Duodenal mucosa (tissue), 2 donors: ENCODE measurements around the gene PKNOX2.

Source experiments
- H3K27ac ChIP-seq: one replicate; pipeline ENCODE4 v1.7.0; 2013; ENCODE audit warnings: low read depth, low read length
- H3K27me3 ChIP-seq, 2 donors: one replicate each; pipeline ENCODE4 v1.7.0; 2013; ENCODE audit warnings: low read length in 2 of 2, control low read depth in 1 of 2; ENCODE audit not compliant: insufficient read depth in 2 of 2, control insufficient read depth in 1 of 2
- H3K36me3 ChIP-seq, 2 donors: one replicate each; pipeline ENCODE4 v1.7.0; 2013; ENCODE audit warnings: low read length in 2 of 2, control low read depth in 1 of 2; ENCODE audit not compliant: insufficient read depth in 2 of 2, control insufficient read depth in 1 of 2
- H3K4me1 ChIP-seq, 2 donors: one replicate each; pipeline ENCODE4 v1.7.0; 2013; ENCODE audit warnings: low read length in 2 of 2, control low read depth in 1 of 2; ENCODE audit not compliant: insufficient read depth in 2 of 2, control insufficient read depth in 1 of 2
- H3K4me3 ChIP-seq, 2 donors: one replicate each; pipeline ENCODE4 v1.7.0; 2013; ENCODE audit warnings: low read length in 2 of 2, low read depth in 1 of 2
- H3K9ac ChIP-seq, 2 donors: one replicate each; pipeline ENCODE4 v1.7.0; 2013; ENCODE audit warnings: low read length in 2 of 2, low read depth in 1 of 2
- H3K9me3 ChIP-seq, 2 donors: one replicate each; pipeline ENCODE4 v1.7.0; 2013; ENCODE audit warnings: low read length in 2 of 2, control low read depth in 1 of 2; ENCODE audit not compliant: control insufficient read depth in 1 of 2

Gene PKNOX2

DNA sequence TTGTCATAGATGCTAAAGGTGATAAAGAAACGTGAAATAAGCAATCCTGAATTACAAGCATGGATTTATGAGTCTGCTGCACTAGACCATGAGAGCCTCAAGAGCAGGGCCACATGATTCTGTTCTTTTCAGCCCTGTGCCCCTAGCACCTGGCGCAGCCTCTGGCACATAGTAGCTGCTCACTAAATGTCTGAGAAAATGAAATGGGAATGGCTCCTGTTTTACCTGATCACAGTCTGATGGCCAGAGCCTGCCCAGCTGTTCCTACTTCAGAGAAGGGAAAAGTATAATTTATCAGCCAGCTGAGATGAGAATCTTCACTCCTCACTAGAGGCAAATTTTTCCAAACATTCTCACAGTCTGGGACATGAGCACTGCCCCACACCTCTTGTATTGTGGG is 10.7 kb upstream of the PKNOX2 start:
- Histone ChIP-seq H3K4me3 (no peak overlapping the region), H3K27me3 (peaks cover 3 to 5% of the 10 kb centered on the region in 2 donors), H3K9ac (no peak overlapping the region), H3K27ac (no peak overlapping the region), H3K36me3 (no peaks in the 10 kb centered on the region), H3K4me1 (no peaks in the 10 kb centered on the region), H3K9me3 (no peaks in the 10 kb centered on the region)

DNA sequence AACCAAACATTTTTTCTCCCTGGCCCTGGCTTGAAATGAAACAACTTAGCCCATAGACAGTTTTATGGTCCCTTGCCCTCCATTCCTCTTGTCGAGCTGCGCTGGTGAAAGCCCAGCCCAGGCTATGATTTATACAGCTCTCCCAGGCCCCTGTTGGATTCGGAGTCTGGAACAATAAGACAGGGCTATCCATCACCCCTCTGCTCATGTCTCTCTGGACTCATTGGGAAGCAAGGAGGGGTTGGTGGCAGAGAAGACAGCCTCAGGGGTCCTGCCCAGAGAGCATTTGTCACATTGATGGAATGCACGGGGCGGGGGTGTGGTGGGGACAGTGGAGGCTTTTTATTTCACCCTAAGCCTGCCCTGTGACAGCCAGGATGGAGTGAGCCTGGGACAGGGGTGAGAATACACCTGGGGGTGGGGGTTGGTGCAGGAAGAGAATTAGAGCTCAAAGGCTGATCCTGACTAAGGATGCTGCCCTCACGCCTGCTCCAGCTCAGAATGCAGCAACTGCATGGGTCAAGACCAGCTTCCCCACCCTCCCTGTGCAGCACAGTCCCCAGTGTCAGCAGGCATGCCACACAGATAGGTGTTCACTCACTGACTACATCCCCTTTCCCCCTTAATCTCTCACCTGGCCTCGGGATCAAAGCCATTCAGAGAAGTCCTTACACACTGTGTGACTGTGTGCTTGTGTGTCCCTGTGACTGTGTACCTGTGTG is 10.0 kb upstream of the PKNOX2 start:
- Histone ChIP-seq H3K27ac (no peak overlapping the region), H3K9me3 (no peaks in the 10 kb centered on the region), H3K27me3 (peaks cover 3 to 5% of the 10 kb centered on the region in 2 donors), H3K4me3 (no peak overlapping the region), H3K4me1 (no peaks in the 10 kb centered on the region), H3K36me3 (no peaks in the 10 kb centered on the region), H3K9ac (no peak overlapping the region)

DNA sequence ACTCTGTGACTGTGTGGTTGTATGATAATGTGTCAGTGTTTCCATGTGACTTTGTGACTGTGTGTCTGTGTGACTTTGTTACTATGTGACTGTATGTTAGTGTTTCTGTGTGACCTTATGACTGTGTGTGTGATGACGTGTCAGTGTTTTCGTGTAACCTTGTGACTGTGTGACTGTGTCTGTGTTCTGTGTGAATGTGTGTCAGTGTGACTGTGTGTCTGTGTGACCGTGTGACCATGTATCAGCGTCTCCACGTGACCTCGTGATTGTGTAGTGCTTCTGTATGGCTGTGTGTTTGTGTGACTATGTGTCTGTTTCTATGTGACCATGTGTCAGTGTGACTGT is 9.5 kb upstream of the PKNOX2 start:
- no peak overlapping the region for H3K27ac ChIP-seq

DNA sequence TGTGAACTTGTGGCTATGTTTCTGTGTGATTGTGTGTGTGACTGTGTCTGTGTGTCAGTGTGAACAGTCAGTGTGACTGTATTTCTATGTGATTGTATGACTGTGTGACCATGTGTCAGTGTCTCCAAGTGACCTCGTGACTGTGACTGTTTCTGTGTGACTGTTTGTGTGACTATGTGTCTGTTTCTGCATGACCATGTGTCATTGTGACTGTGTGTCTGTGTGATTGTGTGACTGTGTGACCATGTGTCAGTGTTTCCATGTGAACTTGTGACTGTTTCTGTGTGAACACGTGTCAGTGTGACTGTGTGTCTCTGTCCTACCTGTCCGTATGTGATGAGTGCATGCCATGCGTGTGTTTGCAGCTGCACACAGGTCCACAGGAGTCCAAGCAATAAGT is 8.8 kb upstream of the PKNOX2 start:
- Histone ChIP-seq H3K36me3 (no peaks in the 10 kb centered on the region), H3K9ac (no peak overlapping the region), H3K27me3 (peaks cover 3 to 5% of the 10 kb centered on the region in 2 donors), H3K4me1 (no peaks in the 10 kb centered on the region), H3K9me3 (no peaks in the 10 kb centered on the region), H3K4me3 (no peak overlapping the region), H3K27ac (no peak overlapping the region)

More for the DNA sequence above, 9.5 kb upstream of the PKNOX2 start:
- Histone ChIP-seq H3K4me3 (no peak overlapping the region), H3K4me1 (no peaks in the 10 kb centered on the region), H3K9ac (no peak overlapping the region), H3K36me3 (no peaks in the 10 kb centered on the region), H3K27me3 (peaks cover 3 to 5% of the 10 kb centered on the region in 2 donors), H3K9me3 (no peaks in the 10 kb centered on the region)

DNA sequence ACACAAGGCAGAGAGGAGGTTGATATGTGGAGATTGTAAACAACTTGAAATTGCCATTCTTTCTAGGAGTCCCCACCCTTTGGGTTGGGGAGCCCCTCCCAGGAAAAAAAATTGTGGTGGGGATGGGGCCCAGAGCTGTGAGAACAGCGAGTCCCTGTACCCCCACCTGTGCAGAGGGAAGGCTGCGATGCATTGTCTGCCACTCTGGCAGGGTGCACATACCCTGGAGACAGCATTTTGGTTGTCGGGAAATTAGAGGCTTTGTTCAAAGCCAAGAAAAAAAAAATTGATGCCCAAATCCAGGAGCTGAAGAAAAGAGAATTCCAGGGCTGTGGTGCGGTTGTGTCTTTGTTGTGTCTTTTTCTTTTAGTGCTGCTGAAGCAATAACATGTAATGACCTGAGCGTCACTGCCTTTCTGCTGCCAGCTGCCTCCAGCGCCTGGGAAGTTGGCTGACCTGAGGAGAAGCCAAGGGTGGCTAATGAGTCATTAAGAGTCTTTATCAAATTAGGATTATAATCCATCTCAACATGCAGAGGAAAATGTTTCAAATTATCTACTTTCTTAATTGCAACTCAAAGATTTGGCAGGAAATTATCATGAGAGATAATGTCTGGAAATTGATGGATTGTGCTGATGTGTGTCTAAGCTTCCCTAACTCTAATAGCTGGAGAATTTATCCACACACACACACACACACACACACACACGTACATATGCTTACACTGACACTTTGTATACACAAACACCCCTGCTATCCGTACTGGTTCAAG is 8.0 kb upstream of the PKNOX2 start:
- Histone ChIP-seq H3K9me3 (no peaks in the 10 kb centered on the region), H3K27me3 (peaks cover 3 to 5% of the 10 kb centered on the region in 2 donors), H3K9ac (no peak overlapping the region), H3K36me3 (no peaks in the 10 kb centered on the region), H3K4me3 (no peak overlapping the region), H3K4me1 (no peaks in the 10 kb centered on the region), H3K27ac (no peak overlapping the region)

DNA sequence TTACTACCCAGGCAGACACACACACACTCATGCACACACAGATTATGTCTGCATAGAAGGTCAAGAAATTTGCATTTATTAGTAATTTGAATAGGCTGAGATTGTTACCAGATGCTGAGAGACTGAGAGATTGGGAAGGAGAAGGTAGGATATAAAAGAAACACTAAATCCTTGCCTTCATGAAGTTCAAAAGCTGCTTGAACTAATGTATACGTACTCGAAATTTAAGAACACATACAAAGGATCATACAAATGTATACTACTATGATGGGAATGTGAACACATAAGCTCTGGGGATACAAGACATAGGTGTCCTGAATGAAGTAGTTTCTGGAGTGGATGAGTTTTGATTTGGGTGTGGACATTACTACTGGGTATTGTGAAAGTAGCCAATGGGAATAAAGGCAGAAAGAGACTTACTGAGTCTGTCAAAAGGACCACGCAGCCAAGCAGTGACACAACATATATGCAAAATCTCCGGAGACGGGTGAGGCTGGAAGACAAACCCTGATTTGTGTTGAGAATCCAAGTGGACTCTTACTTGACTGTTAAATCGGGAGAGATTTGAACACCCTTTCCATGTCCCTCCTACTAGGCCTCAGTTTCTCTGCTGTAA is 7.3 kb upstream of the PKNOX2 start:
- H3K36me3 ChIP-seq, result no peaks in the 10 kb centered on the region
- peaks cover 3 to 8% of the 10 kb centered on the region in 2 donors for H3K27me3 ChIP-seq
- H3K4me1 ChIP-seq, result no peaks in the 10 kb centered on the region
- H3K9ac ChIP-seq, result no peak overlapping the region
- H3K9me3 ChIP-seq, result no peaks in the 10 kb centered on the region
- no peak overlapping the region for H3K4me3 ChIP-seq
- no peak overlapping the region for H3K27ac ChIP-seq

DNA sequence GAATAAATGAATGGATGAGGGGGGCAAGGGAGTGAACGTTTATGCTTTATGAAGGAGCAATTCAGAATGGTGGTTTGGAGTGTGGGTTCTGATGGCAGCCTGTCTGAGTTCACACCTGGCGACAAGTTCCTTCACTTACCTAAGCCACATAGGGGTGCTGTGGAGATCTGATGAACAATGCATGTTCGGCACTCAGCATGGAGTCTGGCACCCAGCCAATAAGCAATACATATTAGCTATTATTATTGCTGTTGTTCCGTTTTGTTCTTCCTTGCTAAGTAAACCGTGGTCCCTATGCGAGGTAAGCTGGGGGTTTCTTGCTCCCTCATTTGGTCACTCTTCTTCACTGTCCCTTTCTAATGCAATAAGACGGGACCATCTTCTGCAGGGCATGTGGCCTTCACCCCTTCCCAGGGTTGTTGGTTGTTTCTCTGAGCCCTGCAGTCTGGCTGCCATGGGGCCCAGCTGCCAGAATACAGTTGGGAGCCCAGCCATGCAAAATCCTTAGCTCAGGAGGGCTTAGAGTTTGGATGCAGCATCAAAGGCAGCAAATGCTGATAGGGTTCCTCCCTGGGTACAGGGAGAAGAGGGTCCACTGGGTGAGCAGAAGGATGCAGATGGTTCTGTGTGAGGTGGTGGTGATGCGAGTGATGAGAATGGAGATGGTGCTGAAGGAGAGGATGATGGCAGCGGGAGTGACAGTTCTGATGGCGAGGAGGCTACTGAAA is 6.4 kb upstream of the PKNOX2 start:
- no peak overlapping the region for H3K27ac ChIP-seq
- no peaks in the 10 kb centered on the region for H3K36me3 ChIP-seq
- H3K9ac ChIP-seq, result no peak overlapping the region
- no peaks in the 10 kb centered on the region for H3K9me3 ChIP-seq
- H3K4me3 ChIP-seq, result no peak overlapping the region
- H3K27me3 ChIP-seq, result peaks cover 4 to 8% of the 10 kb centered on the region in 2 donors
- no peaks in the 10 kb centered on the region for H3K4me1 ChIP-seq

DNA sequence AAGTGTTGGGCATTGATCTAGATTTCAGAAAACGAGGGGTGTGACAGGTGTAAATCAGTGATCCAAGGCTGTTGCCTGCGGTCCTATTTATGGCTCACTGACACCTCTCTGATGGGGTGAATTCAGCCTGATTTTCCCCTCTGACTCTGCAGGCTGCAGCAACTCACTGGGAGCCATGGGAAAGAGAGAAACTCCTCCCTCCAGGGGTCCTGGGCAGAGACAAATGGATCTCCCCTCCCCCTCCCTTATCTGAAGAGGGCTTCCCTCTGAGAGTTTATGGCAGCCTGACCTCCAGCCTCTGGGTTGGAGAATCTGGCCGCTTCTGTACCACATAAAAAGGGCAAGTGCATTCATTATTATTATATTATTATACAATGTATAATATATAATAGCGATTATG is 1.8 kb upstream of the PKNOX2 start:
- Histone ChIP-seq H3K36me3 (no peaks in the 10 kb centered on the region), H3K9me3 (no peaks in the 10 kb centered on the region), H3K27me3 (peaks cover 28 to 34% of the 10 kb centered on the region in 2 donors), H3K9ac (no peak overlapping the region), H3K4me1 (peaks cover 3 to 14% of the 10 kb centered on the region in 2 donors), H3K27ac (no peak overlapping the region), H3K4me3 (no peak overlapping the region)

DNA sequence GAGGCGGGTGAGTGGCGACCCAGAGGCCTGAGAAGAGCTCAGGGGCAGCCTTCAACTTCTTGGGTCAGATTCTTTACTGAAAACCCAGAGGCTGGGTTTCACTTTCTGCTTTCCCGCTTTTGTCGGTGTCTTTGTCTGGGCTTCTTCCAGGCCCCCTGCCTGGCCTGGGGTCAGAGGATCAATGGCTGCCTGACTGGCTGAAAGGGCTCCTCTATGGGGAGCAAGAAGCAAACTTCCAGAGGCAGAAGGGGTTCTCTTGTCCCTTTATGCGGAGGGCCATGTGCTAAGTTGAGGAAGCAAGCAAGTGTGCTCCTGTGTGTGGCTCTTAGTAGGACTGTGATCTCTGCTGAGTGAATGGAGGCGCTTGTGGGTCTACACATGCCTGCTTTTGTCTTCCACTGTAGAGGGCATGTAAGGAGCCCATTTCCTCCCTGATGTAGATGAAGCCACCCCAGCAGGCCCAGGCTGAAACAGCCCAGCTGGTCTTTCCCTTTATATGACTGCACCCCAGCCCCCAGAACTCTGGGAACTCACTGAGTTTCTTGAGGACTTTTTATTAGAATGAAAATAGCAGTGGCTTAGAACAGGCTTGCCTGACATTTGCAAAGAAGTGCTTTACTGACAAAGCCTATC is 1.0 kb upstream of the PKNOX2 start:
- H3K9me3 ChIP-seq, result no peaks in the 10 kb centered on the region
- no peaks in the 10 kb centered on the region for H3K36me3 ChIP-seq
- peaks cover 33 to 42% of the 10 kb centered on the region in 2 donors for H3K27me3 ChIP-seq
- no peak overlapping the region for H3K9ac ChIP-seq
- no peak overlapping the region for H3K27ac ChIP-seq
- H3K4me3 ChIP-seq, result no peak overlapping the region
- peaks cover 3 to 14% of the 10 kb centered on the region in 2 donors for H3K4me1 ChIP-seq
